ENCODE results near the gene CACNA1G.

Gene CACNA1G

DNA sequence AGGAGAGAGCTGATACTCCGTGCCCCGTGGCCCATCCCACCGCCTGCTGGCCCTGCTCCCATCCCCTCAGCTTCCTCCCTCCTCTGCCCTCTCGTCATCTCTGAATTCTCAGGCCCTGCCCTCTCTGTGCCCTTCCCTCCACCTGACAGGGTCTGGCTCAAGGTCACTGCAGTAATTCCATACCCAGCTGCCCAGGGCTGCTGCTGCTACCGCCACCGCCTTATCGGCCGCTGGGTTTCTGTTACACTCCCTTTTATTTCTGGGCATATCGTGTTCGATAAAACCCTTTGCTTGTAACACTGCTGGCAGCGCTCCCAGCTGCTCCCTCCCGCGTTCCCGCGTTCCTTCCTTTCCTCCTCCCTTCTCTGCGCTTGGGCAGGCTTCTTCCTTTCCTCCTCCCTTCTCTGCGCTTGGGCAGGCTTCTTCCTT, 26.8 kb upstream of the CACNA1G start:
- DNase-seq (ENCODE audit: low spot score) = no peak

DNA sequence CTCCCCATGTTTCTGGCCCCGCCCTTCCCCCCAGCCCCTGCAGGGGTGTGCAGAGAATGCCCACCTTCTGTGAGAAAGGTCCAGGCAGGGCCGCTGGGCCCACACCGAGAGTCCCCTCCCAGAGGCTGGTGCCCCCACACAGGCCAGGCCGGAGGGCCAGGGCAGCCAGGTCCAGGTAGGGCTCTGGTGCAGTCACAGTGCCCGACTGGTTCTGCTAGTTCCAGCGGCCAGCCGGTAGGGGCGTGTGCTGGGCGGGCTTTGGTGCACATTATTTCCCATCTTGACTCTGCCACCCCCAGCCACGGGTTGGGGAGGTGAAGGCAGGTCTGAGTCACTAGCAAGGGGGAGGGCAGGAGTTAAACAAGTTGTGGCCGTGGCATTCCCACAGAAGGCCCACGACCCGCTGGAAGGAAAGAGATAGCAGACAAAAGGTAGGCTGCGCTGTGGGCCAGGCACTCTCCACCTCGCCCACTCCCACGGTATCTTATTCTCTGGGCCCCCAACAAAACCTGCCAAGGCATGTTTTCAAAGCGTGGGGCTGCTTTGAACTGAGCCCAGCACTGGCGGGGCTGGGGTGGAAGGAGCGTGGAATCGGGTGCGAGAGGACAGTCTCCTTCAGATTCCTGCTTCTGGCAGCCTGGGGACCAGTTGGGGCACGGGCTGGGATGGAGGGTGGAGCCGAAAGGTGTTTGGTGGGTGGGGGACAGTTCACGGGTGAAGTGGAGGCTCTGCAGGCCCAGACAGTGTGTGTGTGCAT, 26.1 kb upstream of the CACNA1G start:
- no peak for DNase-seq (ENCODE audit: low spot score)

DNA sequence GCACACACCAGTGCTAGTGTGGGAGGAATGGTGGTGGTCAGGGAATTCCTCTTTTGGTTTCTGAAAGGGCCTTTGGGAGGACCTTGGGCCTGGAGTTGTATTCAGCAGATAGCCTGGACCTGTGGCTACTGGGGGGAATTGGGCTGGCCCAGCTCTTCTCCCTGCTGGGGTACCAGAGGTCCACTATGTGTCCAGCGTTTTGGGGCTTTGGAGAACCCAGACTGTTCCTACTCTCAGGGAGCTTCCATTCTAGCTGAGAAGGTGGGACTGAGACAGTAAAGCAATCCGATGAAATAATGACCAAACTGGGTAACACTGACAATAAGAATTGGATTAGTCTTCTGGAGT, 25.6 kb upstream of the CACNA1G start:
- no peak for DNase-seq (ENCODE audit: low spot score)

DNA sequence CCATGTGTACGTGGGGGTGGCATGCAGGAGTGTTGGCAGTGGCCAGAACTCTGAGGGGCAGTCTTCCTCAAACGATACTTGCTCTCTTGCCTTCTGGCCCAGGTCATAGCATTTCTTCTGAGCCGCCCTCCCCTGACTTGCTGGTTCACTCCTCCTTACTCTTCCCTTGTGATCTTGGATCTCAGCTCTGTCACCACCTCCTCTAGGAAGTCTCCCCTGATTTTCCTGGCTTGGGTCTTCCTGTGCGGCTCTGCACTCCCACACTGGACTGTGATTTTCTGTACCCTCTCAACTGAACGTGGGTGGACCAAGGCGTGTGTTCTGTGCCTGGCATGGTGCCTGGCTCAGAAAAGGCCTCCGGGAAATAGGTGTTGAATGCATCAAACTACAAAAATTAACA, 25.1 kb upstream of the CACNA1G start:
- no peak for DNase-seq (ENCODE audit: low spot score)

DNA sequence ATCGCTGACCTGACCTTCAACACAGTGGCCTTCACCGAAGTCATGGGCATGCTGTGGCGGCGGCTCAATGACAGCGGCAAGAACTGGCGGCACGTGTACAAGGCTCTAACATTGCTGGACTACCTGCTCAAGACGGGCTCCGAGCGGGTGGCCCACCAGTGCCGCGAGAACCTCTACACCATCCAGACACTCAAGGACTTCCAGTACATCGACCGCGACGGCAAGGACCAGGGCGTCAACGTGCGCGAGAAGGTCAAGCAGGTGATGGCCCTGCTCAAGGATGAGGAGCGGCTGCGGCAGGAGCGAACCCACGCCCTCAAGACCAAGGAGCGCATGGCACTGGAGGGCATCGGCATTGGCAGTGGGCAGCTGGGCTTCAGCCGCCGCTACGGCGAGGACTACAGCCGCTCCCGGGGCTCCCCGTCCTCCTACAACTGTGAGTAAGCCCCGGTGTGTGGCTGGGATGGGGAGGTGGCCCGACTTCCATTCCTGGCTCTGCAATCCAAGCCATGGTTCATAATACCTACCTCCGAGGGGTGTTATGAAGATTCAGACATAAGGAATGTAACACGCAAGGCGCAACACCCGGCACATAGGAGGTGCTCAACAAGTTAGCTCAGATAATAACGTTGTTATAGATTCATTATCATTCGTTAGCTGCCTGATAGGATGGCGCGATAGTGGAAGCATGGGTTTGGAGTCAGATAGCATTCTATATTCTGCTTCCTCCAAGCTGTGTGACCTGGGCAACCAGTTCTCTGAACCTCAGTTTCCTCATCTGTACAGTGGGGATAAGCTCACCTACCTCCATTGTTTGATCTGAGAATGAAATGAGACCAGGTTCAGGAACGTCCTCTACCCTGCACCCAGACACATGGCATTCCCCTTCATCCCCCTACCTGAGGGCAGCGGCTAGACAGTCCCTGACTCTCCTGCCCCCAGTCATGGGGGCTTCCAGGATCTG, 23.6 kb upstream of the CACNA1G start:
- DNase-seq (ENCODE audit: low spot score) = no peak

DNA sequence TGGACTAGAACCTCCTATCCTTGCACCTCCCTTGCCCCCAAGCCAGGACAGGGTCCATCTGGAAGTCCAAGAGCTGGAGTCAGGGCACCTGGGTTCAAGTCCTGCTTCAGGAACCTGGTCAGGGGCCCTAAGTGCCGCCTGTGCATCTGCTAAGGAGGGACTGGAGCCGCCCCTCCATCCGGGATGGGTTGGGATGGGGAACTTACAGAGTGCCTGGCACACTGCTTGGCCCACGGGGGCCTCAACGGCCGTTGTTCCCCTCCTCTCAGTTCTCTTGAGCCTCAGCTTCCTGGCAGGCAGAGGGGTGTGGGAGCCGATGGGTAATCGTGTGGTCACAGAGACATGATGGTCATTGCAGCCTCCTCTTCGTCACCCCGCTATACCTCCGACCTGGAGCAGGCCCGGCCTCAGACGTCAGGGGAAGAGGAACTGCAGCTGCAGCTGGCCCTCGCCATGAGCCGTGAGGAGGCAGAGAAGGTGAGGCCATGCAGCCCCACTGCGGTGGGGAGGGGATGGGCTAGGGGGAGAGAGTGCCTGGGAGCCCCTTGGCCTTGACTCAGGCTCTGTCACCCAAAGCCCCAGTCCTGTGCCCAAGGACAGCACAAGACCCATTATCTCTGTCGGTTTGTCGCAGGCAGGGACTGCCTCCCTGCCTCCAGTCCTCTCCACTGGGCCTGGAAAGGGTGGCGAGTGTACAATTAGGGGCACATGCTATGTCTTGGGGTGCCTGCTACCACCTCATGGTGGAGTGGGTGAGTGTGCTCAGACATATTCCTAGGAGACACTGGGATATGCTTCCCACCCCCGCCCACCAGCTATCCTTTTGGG, 22.6 kb upstream of the CACNA1G start:
- no peak for DNase-seq (ENCODE audit: low spot score)

DNA sequence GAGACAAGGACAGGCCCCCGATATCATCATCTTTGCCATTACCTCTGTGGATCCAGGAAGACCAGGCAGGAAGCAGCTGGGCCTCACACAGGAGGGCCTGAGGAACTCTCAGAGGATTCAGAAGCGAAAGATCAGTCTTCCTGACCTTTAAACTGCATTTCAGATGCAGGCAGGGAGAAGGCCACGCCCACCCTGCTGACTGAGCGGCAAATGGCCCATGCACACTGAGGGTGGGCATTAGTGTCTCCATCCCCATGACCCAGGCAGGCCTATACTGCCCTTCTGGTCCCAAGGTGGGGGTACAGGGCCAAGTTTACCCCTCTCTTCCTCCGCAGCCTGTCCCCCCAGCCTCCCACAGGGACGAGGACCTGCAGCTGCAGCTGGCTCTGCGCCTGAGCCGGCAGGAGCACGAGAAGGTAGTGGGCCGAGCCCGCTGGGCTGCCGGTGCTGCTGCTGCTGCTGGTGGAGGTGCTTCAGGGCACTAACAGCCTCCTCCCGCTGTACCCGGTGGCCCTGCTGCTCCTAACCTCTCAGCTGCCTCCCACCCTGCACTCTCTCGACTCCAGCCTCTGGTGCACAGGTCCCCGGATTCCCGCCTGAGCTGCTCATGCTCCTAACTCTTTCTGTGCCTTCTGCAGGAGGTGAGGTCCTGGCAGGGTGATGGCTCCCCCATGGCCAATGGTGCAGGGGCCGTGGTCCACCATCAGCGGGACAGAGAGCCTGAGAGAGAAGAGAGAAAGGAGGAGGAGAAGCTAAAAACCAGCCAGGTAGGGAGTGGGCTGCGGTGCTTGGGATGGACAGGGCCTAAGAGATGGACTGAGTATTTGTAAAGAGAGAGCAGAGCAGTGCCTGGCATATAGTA, 21.7 kb upstream of the CACNA1G start:
- DNase-seq (ENCODE audit: low spot score) = no peak

DNA sequence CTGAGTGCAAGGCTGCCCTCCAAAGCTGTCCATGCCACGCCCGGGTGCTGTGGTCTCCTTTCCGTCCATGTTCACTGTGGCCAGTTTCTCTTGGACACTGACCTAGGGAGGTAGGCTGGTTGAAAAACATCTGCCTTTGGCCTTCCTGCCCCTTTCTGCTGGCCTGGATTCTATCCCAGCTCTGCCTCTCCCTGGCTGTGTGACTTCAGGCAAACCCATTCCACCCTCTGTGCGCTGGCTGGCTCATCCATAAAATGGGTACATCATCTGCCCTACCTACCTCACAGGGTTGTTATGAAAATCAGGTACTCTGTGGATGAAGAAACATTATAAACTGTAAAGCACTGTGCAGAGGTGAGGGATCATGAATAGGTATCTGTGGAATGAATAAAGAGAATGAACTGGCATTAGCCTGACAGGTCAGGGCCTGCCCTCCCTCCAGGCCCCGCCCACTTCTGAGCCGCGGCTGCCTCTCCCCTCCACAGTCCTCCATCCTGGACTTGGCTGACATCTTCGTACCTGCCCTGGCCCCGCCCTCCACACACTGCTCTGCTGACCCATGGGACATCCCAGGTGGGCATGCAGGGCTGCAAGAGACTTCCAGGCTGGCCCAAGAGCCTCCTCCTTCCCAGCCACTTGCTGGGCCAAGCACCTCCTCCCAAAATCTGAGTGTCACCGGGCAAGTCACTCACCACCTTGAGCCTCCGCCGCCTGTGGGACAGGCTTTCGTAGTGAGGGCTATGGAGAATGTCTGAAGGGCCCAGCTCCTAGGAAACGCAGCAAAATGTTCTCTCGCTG, 20.6 kb upstream of the CACNA1G start:
- DNase-seq (ENCODE audit: low spot score) = no peak

DNA sequence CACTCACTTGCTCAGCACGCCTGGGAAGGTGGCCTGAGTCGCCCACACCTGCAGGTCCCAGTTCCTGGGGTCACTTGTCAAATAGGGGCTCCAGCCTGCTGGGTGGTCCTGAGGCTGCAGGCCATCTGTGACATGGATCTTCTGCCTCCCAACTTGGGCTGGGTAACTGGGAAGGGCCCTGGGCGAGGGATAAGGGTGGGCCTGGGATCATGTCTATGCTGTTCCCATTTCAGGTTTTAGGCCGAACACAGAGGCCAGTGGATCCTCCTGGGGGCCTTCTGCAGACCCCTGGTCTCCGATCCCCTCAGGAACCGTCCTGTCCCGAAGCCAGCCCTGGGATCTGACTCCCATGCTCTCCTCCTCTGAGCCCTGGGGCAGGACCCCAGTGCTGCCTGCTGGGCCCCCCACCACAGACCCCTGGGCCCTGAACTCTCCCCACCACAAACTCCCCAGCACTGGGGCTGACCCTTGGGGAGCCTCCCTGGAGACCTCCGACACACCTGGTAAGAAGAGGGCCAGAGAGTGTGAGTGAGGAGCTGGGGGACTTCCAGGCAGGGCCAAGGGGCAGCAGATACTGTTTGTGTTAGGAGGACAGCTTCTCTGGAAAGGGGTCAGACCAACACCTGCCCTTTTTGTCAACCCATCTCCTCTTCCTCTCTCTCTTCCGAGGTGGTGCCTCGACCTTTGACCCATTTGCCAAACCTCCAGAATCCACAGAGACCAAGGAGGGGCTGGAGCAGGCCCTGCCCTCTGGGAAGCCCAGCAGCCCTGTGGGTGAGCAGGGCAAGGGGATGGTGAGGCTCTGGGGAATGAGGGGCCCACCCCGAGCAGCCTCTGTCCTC, 19.7 kb upstream of the CACNA1G start:
- DNase-seq (ENCODE audit: low spot score) = no peak

DNA sequence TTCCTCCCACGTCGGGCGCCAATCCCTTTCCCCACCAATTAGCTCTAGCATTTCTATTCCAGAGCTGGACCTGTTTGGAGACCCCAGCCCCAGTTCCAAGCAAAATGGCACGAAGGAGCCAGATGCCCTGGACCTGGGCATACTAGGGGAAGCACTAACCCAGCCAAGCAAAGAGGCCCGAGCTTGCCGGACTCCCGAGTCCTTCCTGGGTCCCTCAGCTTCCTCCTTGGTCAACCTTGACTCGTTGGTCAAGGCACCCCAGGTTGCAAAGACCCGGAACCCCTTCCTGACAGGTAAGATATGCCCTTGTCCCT, 19.2 kb upstream of the CACNA1G start:
- DNase-seq (ENCODE audit: low spot score) = no peak

DNA sequence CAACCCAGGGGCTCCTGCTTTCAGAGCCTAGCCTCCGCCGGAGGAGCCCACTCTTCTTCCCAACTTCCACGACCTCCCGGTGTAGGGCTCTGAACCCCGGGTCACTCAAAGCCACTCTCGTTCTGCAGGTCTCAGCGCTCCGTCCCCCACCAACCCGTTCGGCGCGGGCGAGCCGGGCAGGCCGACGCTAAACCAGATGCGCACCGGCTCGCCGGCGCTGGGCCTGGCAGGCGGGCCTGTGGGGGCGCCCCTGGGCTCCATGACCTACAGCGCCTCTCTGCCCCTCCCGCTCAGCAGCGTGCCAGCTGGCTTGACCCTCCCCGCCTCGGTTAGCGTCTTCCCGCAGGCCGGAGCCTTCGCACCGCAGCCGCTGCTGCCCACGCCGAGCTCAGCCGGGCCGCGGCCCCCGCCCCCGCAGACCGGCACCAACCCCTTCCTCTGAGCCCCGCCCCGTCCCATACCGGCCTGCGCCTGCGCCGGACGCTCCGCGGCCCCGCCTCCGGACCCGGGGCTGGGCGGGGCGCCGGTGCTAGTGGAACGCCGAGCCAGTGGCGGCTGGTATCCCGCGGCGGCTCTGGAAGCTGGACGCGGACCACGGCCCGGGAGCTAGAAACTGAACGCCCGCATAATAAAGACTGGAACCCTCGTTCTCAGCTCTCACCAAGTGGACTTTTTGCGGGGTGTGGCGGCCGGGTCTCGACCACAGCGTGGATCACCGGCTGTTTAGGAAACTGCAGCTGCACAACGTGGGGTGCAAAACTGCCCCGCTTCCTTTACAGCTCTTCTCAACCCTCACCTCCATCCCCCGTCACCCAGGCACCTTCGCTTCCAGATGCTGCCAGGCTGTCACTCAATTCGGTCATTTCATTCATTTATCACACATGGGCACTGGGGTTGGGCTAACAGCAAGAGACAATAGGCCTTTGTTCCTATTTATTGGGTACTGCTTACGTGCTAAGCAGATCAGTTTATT, 18.5 kb upstream of the CACNA1G start:
- peak; percentile 63 for DNase-seq (ENCODE audit: low spot score)

DNA sequence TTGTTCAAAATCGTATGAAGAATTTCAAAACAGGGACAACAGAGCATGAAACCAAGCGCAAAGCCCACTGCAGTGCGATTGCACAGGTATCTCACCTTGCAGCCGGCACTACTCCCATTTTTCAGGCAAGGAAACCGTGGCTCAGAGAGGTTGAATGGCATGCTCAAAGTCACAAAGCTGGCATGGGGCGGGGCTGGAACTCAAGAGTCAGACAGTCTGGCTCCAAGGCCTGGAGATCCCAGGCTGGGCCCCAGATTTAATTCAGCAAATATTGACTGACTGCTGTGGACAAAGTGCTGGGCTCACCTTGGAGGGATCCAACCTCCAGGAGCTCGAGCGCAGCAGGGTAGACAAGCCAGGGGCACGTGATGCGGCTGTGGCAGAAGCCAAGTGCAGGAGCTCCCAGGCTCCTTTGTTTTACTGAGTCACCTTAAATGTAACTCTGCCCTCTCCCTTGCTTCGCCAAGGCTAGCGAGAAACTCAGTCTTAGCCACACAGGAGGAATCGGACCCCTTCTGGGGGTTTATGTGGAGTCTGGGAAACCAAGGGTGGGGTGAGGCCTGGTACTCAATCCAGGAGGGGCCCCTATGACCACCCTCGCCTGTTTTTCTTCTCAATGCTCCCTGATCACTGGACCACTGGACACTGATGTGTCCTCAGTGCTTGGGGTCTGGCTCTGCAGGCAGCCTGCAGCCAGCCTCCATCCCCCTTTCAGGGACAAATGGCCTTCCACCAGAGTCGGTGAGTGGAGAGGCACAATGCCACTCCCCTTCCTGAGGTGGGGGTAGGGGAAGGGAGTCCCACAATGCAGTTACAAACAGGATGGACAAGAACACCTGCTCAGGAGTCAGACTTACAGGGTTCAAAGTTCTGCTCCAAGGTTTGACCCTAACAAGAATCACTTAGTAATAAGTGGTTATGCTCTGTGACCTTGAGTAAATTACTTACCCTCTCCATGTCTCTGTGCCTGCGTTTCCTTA, 17.4 kb upstream of the CACNA1G start:
- DNase-seq (ENCODE audit: low spot score) = no peak

DNA sequence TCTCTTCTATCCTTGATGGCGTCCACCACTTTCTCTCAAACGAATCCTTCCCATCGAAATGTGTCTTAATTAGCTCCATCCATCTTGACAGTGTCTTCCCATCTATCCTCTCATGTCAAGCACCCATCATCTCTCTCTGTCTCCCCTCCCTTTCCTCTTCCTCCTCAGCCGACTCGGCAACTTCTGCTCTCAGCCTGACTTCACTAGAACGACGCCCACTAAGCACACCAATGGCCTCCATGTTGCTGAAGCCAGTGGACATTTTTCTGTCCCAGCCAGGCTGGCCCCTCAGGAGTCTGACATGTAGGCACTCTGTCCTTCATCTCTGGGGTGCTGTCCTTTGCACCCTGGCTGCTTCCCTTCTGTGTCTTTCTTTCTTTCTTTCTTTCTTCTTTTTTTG, 16.0 kb upstream of the CACNA1G start:
- DNase-seq (ENCODE audit: low spot score) = no peak

DNA sequence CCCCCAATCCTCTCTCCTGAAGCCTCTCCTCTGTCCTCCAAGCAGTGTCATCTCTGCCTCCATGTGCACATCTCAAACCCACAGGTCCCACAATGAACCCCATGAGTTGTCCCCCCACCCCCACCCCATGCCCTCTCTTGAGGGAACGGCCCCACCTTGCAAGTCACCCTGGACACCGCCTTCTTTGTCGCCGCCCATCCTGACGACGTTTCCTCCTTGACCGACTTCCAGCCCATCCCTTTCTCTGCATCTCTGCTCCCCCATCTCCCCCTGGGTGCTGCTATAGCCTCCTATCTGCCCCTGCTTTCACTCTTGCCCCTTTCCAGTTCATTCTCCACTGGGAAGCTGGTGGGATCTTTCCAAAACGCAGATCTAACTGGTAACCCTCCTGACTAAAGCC, 15.2 kb upstream of the CACNA1G start:
- no peak for DNase-seq (ENCODE audit: low spot score)

DNA sequence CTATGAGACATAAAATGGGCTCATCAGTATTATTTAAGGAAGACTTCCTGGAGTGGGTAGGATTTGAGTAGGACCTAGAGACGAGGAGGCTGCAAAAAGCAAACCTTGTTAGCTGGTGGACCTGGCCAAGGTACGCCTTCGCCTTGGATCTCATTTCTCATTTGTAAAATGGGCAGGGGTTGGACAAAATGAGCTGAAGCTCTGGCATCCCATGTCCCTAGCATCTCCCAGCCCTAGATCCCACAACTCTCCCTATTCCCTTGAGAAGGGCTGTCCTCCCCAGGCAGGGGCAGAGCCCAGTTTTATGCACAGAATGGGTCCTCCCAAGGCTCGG, 13.8 kb upstream of the CACNA1G start:
- no peak for DNase-seq (ENCODE audit: low spot score)

DNA sequence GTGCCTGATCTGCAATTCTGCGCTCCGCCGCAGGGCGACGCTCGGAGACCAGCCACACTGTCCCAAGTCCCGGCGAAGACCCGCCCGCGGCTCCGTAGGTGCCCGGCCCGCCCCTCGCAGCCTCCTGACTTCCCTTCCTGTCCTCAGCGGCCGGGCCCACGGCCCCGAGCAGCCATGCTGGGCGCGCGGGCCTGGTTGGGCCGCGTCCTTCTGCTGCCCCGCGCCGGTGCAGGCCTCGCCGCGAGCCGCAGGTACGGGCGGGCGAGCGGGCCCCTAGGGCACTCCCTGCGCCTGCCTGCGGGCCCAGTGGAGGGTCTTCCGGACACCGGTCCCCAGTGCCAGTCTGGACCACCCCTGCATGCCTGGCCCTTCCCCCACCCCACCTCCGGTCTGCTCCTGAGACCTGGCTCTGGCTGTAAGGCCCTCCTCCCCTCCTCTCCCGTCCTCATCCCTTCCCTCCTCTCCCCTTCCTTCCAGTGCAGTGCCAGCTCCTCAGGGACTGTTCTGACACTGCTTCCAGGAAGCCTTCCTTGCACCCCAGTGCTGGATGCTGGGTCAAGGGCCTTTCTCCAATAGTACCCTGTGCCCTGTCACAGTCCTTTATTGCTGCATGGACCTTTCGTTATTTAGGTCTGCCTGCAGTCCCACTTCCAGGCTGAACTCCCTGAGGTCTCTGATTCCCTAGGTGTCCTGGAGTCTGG, 13.3 kb upstream of the CACNA1G start, which contains the start of gene SPATA20:
Gene SPATA20 (plus strand): TSS at position 140 of the 701 bp plus-strand sequence. CDS start 35 bp downstream, at position 175.
- DNase-seq (ENCODE audit: low spot score) = peak; percentile 86

DNA sequence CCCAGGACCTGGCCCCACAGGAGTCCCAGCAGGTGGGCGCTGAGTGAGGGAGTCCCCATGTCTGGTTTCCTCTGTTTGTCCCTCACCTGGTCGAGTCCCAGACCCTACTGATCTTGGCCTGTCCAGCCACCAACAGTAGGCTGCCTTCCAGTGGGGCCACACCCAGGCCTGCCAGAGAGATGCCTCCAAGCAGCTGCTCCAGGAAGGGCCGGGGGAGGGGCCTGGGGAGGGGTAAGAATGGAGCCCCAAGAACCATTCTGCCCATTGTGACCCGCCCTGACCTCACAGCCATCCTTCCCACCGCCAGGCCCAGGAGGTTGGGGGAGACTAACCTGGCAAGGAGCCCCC, 12.8 kb upstream of the CACNA1G start:
- DNase-seq (ENCODE audit: low spot score) = no peak

Data from kidney capillary endothelial cell (primary cell).